Osteocyte (in vitro differentiated cells): Measurements from ENCODE around the gene COX19. TPM values are rescaled to one million over a fixed set of nuclear protein-coding genes. Genes with fewer than 3 reads are reported as not detected.
"Not testable (repeated sequence)": the region's sequence is repeated elsewhere in the genome, so short reads cannot be mapped to it uniquely, and the experiment has no call there.

Source experiments
- DNase-seq: peaks from one replicate; pipeline ENCODE4 v3.0.0; 2021; ENCODE audit warnings: mixed read lengths; ENCODE audit not compliant: unreplicated experiment; ENCODE audit errors: extremely low spot score
- H3K27ac Mint-ChIP-seq: one replicate; pipeline ENCODE4 v1.8.0; 2021; ENCODE audit warnings: mild to moderate bottlenecking, mixed read lengths; ENCODE audit not compliant: unreplicated experiment
- H3K27me3 Mint-ChIP-seq: one replicate; pipeline ENCODE4 v1.8.0; 2021; ENCODE audit warnings: mixed read lengths; ENCODE audit not compliant: unreplicated experiment
- H3K36me3 Mint-ChIP-seq: one replicate; pipeline ENCODE4 v1.8.0; 2021; ENCODE audit warnings: mixed read lengths; ENCODE audit not compliant: unreplicated experiment
- H3K4me1 Mint-ChIP-seq: one replicate; pipeline ENCODE4 v1.8.0; 2021; ENCODE audit warnings: mixed read lengths; ENCODE audit not compliant: unreplicated experiment
- H3K4me3 Mint-ChIP-seq: one replicate; pipeline ENCODE4 v1.8.0; 2021; ENCODE audit warnings: mild to moderate bottlenecking, moderate library complexity, mixed read lengths; ENCODE audit not compliant: unreplicated experiment
- H3K9me3 Mint-ChIP-seq: one replicate; pipeline ENCODE4 v1.8.0; 2021; ENCODE audit warnings: mixed read lengths; ENCODE audit not compliant: unreplicated experiment
- CTCF ChIP-seq: fragments of 200-600 bp; sonication (generic); IDR thresholded peaks from 2 replicates; pipeline ENCODE4 v1.5.0; 2021; ENCODE audit warnings: antibody characterized with exemption, mild to moderate bottlenecking, moderate library complexity
- total RNA-seq: library from RNA; stranded (reverse); gene quantifications from 2 replicates; pipeline ENCODE4 v1.2.1, GENCODE V29; 2021

The COX19 gene
- total RNA-seq, 1 donor from 2014 or later: 11.4 TPM

DNA sequence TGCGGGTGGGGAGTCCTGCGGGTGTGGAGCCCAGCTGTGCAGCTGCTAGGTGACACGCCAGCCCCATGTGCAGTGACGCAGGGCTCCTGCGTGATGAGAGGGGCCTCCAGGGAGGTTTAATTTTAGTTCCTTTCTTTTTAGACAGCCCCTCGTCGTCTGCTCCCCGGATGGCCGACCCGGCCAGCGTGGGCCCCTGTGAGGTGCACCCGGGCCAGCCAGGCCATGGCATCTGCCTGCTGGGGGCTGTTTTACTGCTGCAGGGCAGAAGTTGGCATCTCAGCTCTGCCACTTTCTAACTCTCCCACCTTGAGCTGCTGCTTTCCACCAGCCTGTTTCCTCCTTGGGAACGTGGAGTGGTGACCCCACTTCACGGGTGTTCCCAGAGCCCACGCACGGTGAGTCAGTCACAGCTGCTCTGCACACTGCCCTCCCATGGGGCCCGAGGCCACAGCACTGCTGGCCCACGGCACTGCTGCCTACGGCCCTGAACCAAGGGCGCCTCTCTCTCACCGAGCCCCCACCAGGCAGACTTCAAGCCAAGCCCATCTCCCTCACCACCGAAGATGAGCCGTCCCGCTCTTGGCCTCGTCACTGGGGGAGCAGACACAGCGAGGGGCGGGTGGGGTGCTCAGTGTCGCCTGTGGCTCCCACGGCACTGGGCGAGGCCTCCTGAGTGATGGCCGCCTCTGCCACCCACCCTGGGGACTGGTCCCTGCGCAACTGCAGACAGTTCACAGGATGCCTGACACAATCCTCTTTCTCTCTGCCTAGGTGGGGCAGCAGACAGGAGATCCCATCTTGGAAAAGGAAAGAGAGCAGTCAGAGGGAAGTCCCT is 28.9 kb upstream of the COX19 start:
- H3K27ac Mint-ChIP-seq: no peak overlapping the region
- H3K36me3 Mint-ChIP-seq: peaks cover 4% of the 10 kb centered on the region
- no peak for TF ChIP-seq CTCF
- no peaks in the 10 kb centered on the region for H3K9me3 Mint-ChIP-seq
- no peaks in the 10 kb centered on the region for H3K27me3 Mint-ChIP-seq
- no peak for DNase-seq
- H3K4me1 Mint-ChIP-seq: peaks cover 5% of the 10 kb centered on the region
- H3K4me3 Mint-ChIP-seq: no peak overlapping the region

DNA sequence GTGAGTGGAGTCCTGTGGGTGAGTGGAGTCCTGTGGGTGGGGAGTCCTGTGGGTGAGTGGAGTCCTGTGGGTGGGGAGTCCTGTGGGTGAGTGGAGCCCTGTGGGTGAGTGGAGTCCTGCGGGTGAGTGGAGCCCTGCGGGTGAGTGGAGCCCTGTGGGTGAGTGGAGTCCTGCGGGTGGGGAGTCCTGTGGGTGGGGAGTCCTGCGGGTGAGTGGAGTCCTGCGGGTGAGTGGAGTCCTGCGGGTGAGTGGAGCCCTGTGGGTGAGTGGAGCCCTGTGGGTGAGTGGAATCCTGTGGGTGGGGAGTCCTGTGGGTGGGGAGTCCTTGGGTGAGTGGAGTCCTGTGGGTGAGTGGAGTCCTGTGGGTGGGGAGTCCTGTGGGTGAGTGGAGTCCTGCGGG is 27.1 kb upstream of the COX19 start:
- not testable (repeated sequence) for H3K27ac Mint-ChIP-seq, DNase-seq, H3K36me3 Mint-ChIP-seq, H3K27me3 Mint-ChIP-seq, H3K4me1 Mint-ChIP-seq, H3K4me3 Mint-ChIP-seq, H3K9me3 Mint-ChIP-seq

- not testable (repeated sequence) for H3K9me3 Mint-ChIP-seq, H3K27ac Mint-ChIP-seq, H3K4me3 Mint-ChIP-seq, DNase-seq, H3K36me3 Mint-ChIP-seq, H3K4me1 Mint-ChIP-seq, H3K27me3 Mint-ChIP-seq
These were observed 26.7 kb upstream of the COX19 start for GRCh38 chr7:1002026-1002425.

DNA sequence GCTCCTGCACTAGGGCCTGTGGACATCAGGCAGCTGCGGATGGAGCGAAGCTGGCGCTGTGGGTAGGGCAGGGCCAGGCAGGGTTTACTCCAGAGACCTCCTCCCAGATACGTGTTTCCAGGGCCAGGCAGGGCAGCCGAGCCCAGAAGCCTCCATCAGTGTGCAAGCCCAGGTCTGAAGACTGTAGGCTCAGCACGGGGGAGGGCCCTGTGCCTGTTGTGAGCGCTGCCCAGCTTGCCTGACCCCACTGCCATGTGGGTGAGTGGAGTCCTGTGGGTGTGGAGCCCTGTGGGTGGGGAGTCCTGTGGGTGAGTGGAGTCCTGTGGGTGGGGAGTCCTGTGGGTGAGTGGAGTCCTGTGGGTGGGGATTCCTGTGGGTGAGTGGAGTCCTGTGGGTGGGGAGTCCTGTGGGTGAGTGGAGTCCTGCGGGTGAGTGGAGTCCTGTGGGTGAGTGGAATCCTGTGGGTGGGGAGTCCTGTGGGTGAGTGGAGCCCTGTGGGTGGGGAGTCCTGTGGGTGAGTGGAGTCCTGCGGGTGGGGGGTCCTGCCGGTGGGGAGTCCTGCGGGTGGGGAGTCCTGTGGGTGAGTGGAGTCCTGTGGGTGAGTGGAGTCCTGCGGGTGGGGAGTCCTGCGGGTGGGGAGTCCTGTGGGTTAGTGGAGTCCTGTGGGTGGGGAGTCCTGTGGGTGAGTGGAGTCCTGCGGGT is 25.9 kb upstream of the COX19 start:
- H3K27ac Mint-ChIP-seq, H3K27me3 Mint-ChIP-seq, DNase-seq, H3K36me3 Mint-ChIP-seq, H3K9me3 Mint-ChIP-seq, H3K4me1 Mint-ChIP-seq, H3K4me3 Mint-ChIP-seq: not testable (repeated sequence)

- Mint-ChIP-seq H3K4me1 (peaks cover 5% of the 10 kb centered on the region), H3K4me3 (no peak overlapping the region), H3K9me3 (no peaks in the 10 kb centered on the region), H3K27me3 (no peaks in the 10 kb centered on the region), H3K27ac (no peak overlapping the region), H3K36me3 (peaks cover 6% of the 10 kb centered on the region)
- TF ChIP-seq CTCF: no peak
- no peak for DNase-seq
These were observed 24.9 kb upstream of the COX19 start for GRCh38 chr7:999941-1000935.

DNA sequence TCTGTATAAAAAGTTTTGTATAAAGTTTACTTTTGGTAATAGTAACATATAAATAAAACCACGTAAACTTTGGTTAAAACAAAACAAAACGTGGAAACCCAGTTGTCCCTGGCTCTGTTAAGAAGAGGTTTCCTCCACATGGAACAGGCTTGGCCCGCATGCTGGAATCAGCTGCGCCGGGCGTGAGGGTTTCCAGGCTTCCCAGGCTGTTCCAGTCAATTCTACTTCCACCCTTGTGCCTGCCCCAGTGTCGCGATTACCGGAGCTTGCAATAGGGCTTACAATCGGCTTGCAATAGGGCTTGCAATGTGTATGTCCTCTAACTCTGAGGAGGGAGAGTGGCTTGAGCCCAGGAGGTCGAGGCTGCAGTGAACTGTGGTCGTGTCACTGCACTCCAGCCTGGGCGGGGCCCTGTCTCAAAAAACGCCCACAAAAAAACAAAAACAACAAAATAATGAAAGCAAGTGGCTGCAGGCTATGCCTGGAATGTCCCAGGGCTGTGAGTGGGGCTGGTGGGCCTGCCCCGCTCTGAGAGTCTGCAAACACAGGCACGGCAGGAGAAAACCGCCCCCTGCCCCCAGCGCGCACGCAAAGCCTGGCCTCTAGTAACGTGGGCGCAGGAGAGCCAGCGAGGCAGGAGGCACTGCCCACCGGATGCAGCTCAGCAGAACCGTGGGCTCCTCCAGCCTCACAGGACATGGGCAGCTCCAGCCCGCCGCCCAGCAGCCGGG is 24.0 kb upstream of the COX19 start:
- H3K9me3 Mint-ChIP-seq: no peaks in the 10 kb centered on the region
- peaks cover 2% of the 10 kb centered on the region for H3K4me1 Mint-ChIP-seq
- no peak for DNase-seq
- no peak overlapping the region for H3K4me3 Mint-ChIP-seq
- H3K27ac Mint-ChIP-seq: no peak overlapping the region
- H3K27me3 Mint-ChIP-seq: no peaks in the 10 kb centered on the region
- peaks cover 6% of the 10 kb centered on the region for H3K36me3 Mint-ChIP-seq
- no peak for TF ChIP-seq CTCF
